IPS DF 6.9 (cell line): ENCODE results near the gene RAB7B.
"Not testable (repeated sequence)": the region's sequence is repeated elsewhere in the genome, so short reads cannot be mapped to it uniquely, and the experiment has no call there.

Experiments
- DNase-seq: peaks from one replicate; pipeline ENCODE4 v3.0.0-alpha.2; 2013; ENCODE audit warnings: low read depth, low spot score
- H3K27ac ChIP-seq: one replicate; pipeline ENCODE4 v1.5.1; 2013; ENCODE audit warnings: low read length, control low read depth
- H3K27me3 ChIP-seq: 2 replicates; pipeline ENCODE4 v1.6.1; 2013; ENCODE audit warnings: mild to moderate bottlenecking, low read length; ENCODE audit not compliant: control insufficient read depth, insufficient read depth
- H3K36me3 ChIP-seq: 2 replicates; pipeline ENCODE4 v1.6.1; 2013; ENCODE audit warnings: low read length; ENCODE audit not compliant: control insufficient read depth, insufficient read depth
- H3K4me1 ChIP-seq: 2 replicates; pipeline ENCODE4 v1.6.1; 2013; ENCODE audit warnings: low read length; ENCODE audit not compliant: control insufficient read depth, insufficient read depth
- H3K4me3 ChIP-seq: 2 replicates; pipeline ENCODE4 v1.5.1; 2013; ENCODE audit warnings: mild to moderate bottlenecking, low read length
- H3K9me3 ChIP-seq: 2 replicates; pipeline ENCODE4 v1.6.1; 2013; ENCODE audit warnings: low read length, inconsistent platforms; ENCODE audit not compliant: control insufficient read depth, insufficient read depth
- WGBS: extraction: QIAGEN DNeasy Blood & Tissue Kit; methylation state at CpG from one replicate; pipeline ENCODE4 v1.1.7; 2013; ENCODE audit warnings: mixed read lengths, missing lambda C conversion rate; ENCODE audit not compliant: insufficient read length, insufficient coverage; 5-methylcytosine and 5-hydroxymethylcytosine counted together

The RAB7B gene

GRCh38 chr1:206002871-206003801, at the start of gene RAB7B:
Gene RAB7B, minus strand, starts transcription at chr1:206003395. Its CDS starts 9,260 bp downstream, at chr1:205994135.
- Histone ChIP-seq H3K27ac (no peak within 1 kb of the TSS), H3K27me3 (no peaks in the 10 kb centered on the region)
- no CpG with 5 or more reads among the region's 12 CpGs for WGBS

GRCh38 chr1:206052231-206052865, 49.2 kb upstream of the RAB7B start:
- H3K27me3 ChIP-seq, H3K36me3 ChIP-seq, H3K9me3 ChIP-seq, H3K27ac ChIP-seq, H3K4me1 ChIP-seq, H3K4me3 ChIP-seq, DNase-seq: not testable (repeated sequence)
- no CpG with 5 or more reads among the region's 8 CpGs for WGBS

More at GRCh38 chr1:206002871-206003801, at the start of gene RAB7B:
- no peaks in the 10 kb centered on the region for H3K9me3 ChIP-seq
- no peak for DNase-seq
- H3K4me3 ChIP-seq = no peak within 1 kb of the TSS
- peaks cover 4% of the 10 kb centered on the region for H3K4me1 ChIP-seq
- no peaks in the 10 kb centered on the region for H3K36me3 ChIP-seq

- WGBS = no CpG with 5 or more reads among the region's 6 CpGs
- no peak for DNase-seq
- H3K36me3 ChIP-seq = no peaks in the 10 kb centered on the region
- H3K9me3 ChIP-seq = no peaks in the 10 kb centered on the region
- H3K4me3 ChIP-seq = no peak overlapping the region
- no peak overlapping the region for H3K27ac ChIP-seq
- no peaks in the 10 kb centered on the region for H3K27me3 ChIP-seq
- H3K4me1 ChIP-seq = no peaks in the 10 kb centered on the region
Observed at GRCh38 chr1:206050655-206051235, 47.5 kb upstream of the RAB7B start.

- Histone ChIP-seq H3K9me3 (no peaks in the 10 kb centered on the region), H3K4me3 (no peak overlapping the region), H3K27ac (no peak overlapping the region), H3K36me3 (no peaks in the 10 kb centered on the region), H3K27me3 (no peaks in the 10 kb centered on the region), H3K4me1 (no peaks in the 10 kb centered on the region)
- no peak for DNase-seq
- no CpG with 5 or more reads among the region's 3 CpGs for WGBS
Observed at GRCh38 chr1:206049919-206050600, 46.9 kb upstream of the RAB7B start.

GRCh38 chr1:206049293-206049692, 46.1 kb upstream of the RAB7B start:
- H3K4me1 ChIP-seq = no peaks in the 10 kb centered on the region
- no peak overlapping the region for H3K27ac ChIP-seq
- DNase-seq = no peak
- H3K36me3 ChIP-seq = no peaks in the 10 kb centered on the region
- no peak overlapping the region for H3K4me3 ChIP-seq
- H3K9me3 ChIP-seq = no peaks in the 10 kb centered on the region
- no peaks in the 10 kb centered on the region for H3K27me3 ChIP-seq

GRCh38 chr1:206048582-206048981, 45.4 kb upstream of the RAB7B start:
- H3K27ac ChIP-seq = no peak overlapping the region
- WGBS = no CpG with 5 or more reads among the region's 6 CpGs
- no peaks in the 10 kb centered on the region for H3K9me3 ChIP-seq
- no peaks in the 10 kb centered on the region for H3K4me1 ChIP-seq
- no peak for DNase-seq
- no peaks in the 10 kb centered on the region for H3K27me3 ChIP-seq
- H3K4me3 ChIP-seq = no peak overlapping the region
- H3K36me3 ChIP-seq = no peaks in the 10 kb centered on the region

GRCh38 chr1:206047271-206047670, 44.1 kb upstream of the RAB7B start:
- no peak overlapping the region for H3K4me3 ChIP-seq
- H3K36me3 ChIP-seq = no peaks in the 10 kb centered on the region
- no peak overlapping the region for H3K27ac ChIP-seq
- WGBS = no CpG with 5 or more reads among the region's 4 CpGs
- H3K9me3 ChIP-seq = no peaks in the 10 kb centered on the region
- no peaks in the 10 kb centered on the region for H3K27me3 ChIP-seq
- H3K4me1 ChIP-seq = no peaks in the 10 kb centered on the region
- DNase-seq = no peak

- Histone ChIP-seq H3K9me3 (no peaks in the 10 kb centered on the region), H3K4me3 (no peak overlapping the region), H3K27me3 (no peaks in the 10 kb centered on the region), H3K4me1 (0 out of 2 replicates have a peak, but pooled peaks cover 2% of the 10 kb centered on the region), H3K36me3 (no peaks in the 10 kb centered on the region), H3K27ac (no peak overlapping the region)
- no CpG with 5 or more reads among the region's 7 CpGs for WGBS
- no peak for DNase-seq
Observed at GRCh38 chr1:206041640-206042039, 38.4 kb upstream of the RAB7B start.

GRCh38 chr1:206040328-206040727, 37.1 kb upstream of the RAB7B start:
- no peaks in the 10 kb centered on the region for H3K9me3 ChIP-seq
- 0 out of 2 replicates have a peak, but pooled peaks cover 2% of the 10 kb centered on the region for H3K4me1 ChIP-seq
- no peak overlapping the region for H3K27ac ChIP-seq
- no peaks in the 10 kb centered on the region for H3K36me3 ChIP-seq
- H3K4me3 ChIP-seq = no peak overlapping the region
- no CpG with 5 or more reads among the region's 5 CpGs for WGBS
- DNase-seq = no peak
- H3K27me3 ChIP-seq = no peaks in the 10 kb centered on the region
